Liver (tissue), 9 donors: ENCODE measurements around the gene ZC3H18. TPM values are rescaled to one million over a fixed set of nuclear protein-coding genes. Genes with fewer than 3 reads are reported as not detected.

Source experiments
- DNase-seq: peaks from one replicate; pipeline ENCODE4 v3.0.0-alpha.2; 2017; ENCODE audit warnings: low spot score
- H3K27ac ChIP-seq, 2 donors: one replicate each; pipeline ENCODE4 v1.7.0; 2013; ENCODE audit warnings: inconsistent platforms in 2 of 2, low read length in 2 of 2, control low read depth in 1 of 2, low read depth in 1 of 2, mild to moderate bottlenecking in 1 of 2
- H3K27me3 ChIP-seq, 4 donors: one replicate each; pipeline versions ENCODE4 v1.6.1 to v1.7.0; 2013; ENCODE audit warnings: low read length in 3 of 4, inconsistent platforms in 1 of 4, mild to moderate bottlenecking in 1 of 4, moderate library complexity in 1 of 4; ENCODE audit not compliant: control insufficient read depth in 4 of 4, insufficient read depth in 4 of 4
- H3K36me3 ChIP-seq, 4 donors: one replicate each; pipeline versions ENCODE4 v1.6.1 to v1.7.0; 2013; ENCODE audit warnings: low read length in 3 of 4, mild to moderate bottlenecking in 3 of 4, low read depth in 1 of 4, moderate library complexity in 1 of 4; ENCODE audit not compliant: control insufficient read depth in 4 of 4, insufficient read depth in 3 of 4
- H3K4me1 ChIP-seq, 4 donors: one replicate each; pipeline versions ENCODE4 v1.6.1 to v1.7.0; 2013; ENCODE audit warnings: low read length in 3 of 4, mild to moderate bottlenecking in 3 of 4, moderate library complexity in 1 of 4; ENCODE audit not compliant: control insufficient read depth in 4 of 4, insufficient read depth in 4 of 4
- H3K4me3 ChIP-seq, 3 donors: one replicate each; pipeline versions ENCODE4 v1.6.1 to v1.7.0; 2013; ENCODE audit warnings: low read length in 3 of 3, control low read depth in 1 of 3, low read depth in 1 of 3, mild to moderate bottlenecking in 1 of 3
- H3K9ac ChIP-seq, 2 donors: one replicate each; pipeline ENCODE4 v1.7.0; 2013; ENCODE audit warnings: low read length in 2 of 2, mild to moderate bottlenecking in 2 of 2, moderate library complexity in 2 of 2, control low read depth in 1 of 2, low read depth in 1 of 2
- H3K9me3 ChIP-seq, 4 donors: one replicate each; pipeline versions ENCODE4 v1.6.1 to v1.7.0; 2013; ENCODE audit warnings: low read length in 3 of 4; ENCODE audit not compliant: control insufficient read depth in 4 of 4
- EGR1 ChIP-seq, 2 donors: IDR thresholded peaks; 2 replicates each; pipeline ENCODE4 v1.6.1; 2016 to 2018; ENCODE audit warnings: antibody characterized with exemption in 2 of 2, low read depth in 2 of 2
- FOXA1 ChIP-seq: IDR thresholded peaks from 2 replicates; pipeline ENCODE4 v1.6.1; 2016; ENCODE audit warnings: antibody characterized with exemption
- FOXA2 ChIP-seq: IDR thresholded peaks from 2 replicates; pipeline ENCODE4 v1.6.1; 2016; ENCODE audit warnings: antibody characterized with exemption
- GABPA ChIP-seq, 2 donors: IDR thresholded peaks in 1 of 2; conservative IDR thresholded peaks in 1 of 2; 2 replicates each; pipeline ENCODE4 v1.6.1; 2016; ENCODE audit warnings: antibody characterized with exemption in 2 of 2, mild to moderate bottlenecking in 1 of 2, moderate library complexity in 1 of 2
- HNF4A ChIP-seq, 2 donors: conservative IDR thresholded peaks; 2 replicates each; pipeline ENCODE4 v1.6.1; 2016; ENCODE audit warnings: antibody characterized with exemption in 2 of 2, mild to moderate bottlenecking in 2 of 2
- HNF4G ChIP-seq: IDR thresholded peaks from 2 replicates; pipeline ENCODE4 v1.6.1; 2016; ENCODE audit warnings: antibody characterized with exemption
- JUND ChIP-seq, 2 donors: IDR thresholded peaks; 2 replicates each; pipeline ENCODE4 v1.6.1; 2016; ENCODE audit warnings: antibody characterized with exemption in 2 of 2
- MAX ChIP-seq: IDR thresholded peaks from 2 replicates; pipeline ENCODE4 v1.6.1; 2016; ENCODE audit warnings: antibody characterized with exemption
- NR2F2 ChIP-seq: IDR thresholded peaks from 2 replicates; pipeline ENCODE4 v1.6.1; 2016; ENCODE audit warnings: antibody characterized with exemption
- RAD21 ChIP-seq, 2 donors: IDR thresholded peaks; 2 replicates each; pipeline ENCODE4 v1.6.1; 2016; ENCODE audit warnings: antibody characterized with exemption in 2 of 2, mild to moderate bottlenecking in 2 of 2
- RXRA ChIP-seq, 2 donors: IDR thresholded peaks; 2 replicates each; pipeline ENCODE4 v1.6.1; 2017 to 2018; ENCODE audit warnings: antibody characterized with exemption in 2 of 2, mild to moderate bottlenecking in 1 of 2
- SP1 ChIP-seq: IDR thresholded peaks from 2 replicates; pipeline ENCODE4 v1.6.1; 2018; ENCODE audit warnings: antibody characterized with exemption, mild to moderate bottlenecking
- TAF1 ChIP-seq: conservative IDR thresholded peaks from 2 replicates; pipeline ENCODE4 v1.6.1; 2016; ENCODE audit warnings: antibody characterized with exemption, mild to moderate bottlenecking
- YY1 ChIP-seq: IDR thresholded peaks from 2 replicates; pipeline ENCODE4 v1.6.1; 2016; ENCODE audit warnings: antibody characterized with exemption, mild to moderate bottlenecking
- WGBS: extraction: QIAGEN DNeasy Blood & Tissue Kit; methylation state at CpG from one replicate; pipeline ENCODE4 v1.1.7; 2013; 5-methylcytosine and 5-hydroxymethylcytosine counted together
- polyA plus RNA-seq, 2 donors: library from polyadenylated mRNA; stranded (reverse) in 1 of 2; unstranded in 1 of 2; fragments of 200-250 nt in 1 of 2; fragments of >200 nt in 1 of 2; fragmentation: Nextera tagmentation in 1 of 2; extraction: Ambion mirVana in 1 of 2; gene quantifications; one replicate each; pipeline versions ENCODE4 v1.2.1 to v1.2.3, GENCODE V29; 2013 to 2015
- total RNA-seq, 2 donors: library from RNA; depleted of rRNA; stranded (reverse); fragments of >200 nt; gene quantifications; one replicate each; pipeline ENCODE4 v1.2.3, GENCODE V29; 2014
- TF ChIP-seq, protein P1 (sequence below): IDR thresholded peaks from 2 replicates; pipeline ENCODE4 v1.6.1; 2016; ENCODE audit warnings: antibody characterized with exemption, mild to moderate bottlenecking
- TF ChIP-seq, protein P2 (sequence below): IDR thresholded peaks from 2 replicates; pipeline ENCODE4 v1.6.1; 2016; ENCODE audit warnings: antibody characterized with exemption
- TF ChIP-seq, protein P3 (sequence below): IDR thresholded peaks from 2 replicates; pipeline ENCODE4 v1.6.1; 2016; ENCODE audit warnings: antibody characterized with exemption
- TF ChIP-seq, protein P4 (sequence below): fragments of 150-350 bp; IDR thresholded peaks from 2 replicates; pipeline ENCODE4 v1.5.1; 2017; ENCODE audit warnings: improper control_type of control experiment, low read depth, low read length; ENCODE audit not compliant: missing input control
- donor health status: healthy.
- donor health status: healthy.
- donor health status: healthy.
- donor health status: healthy.
- donor health status: healthy.

The ZC3H18 gene
- total and polyA plus RNA-seq, 4 donors, result 10.2 to 10.9 (median 10.5) TPM

- H3K9ac ChIP-seq, result no peak overlapping the region
- H3K36me3 ChIP-seq, result peaks cover 9 to 35% (median 19%) of the 10 kb centered on the region in 4 donors
- H3K9me3 ChIP-seq, result no peaks in the 10 kb centered on the region
- H3K27me3 ChIP-seq, result no peaks in the 10 kb centered on the region
- H3K4me3 ChIP-seq, result no peak overlapping the region
- TF ChIP-seq, protein P1, sequence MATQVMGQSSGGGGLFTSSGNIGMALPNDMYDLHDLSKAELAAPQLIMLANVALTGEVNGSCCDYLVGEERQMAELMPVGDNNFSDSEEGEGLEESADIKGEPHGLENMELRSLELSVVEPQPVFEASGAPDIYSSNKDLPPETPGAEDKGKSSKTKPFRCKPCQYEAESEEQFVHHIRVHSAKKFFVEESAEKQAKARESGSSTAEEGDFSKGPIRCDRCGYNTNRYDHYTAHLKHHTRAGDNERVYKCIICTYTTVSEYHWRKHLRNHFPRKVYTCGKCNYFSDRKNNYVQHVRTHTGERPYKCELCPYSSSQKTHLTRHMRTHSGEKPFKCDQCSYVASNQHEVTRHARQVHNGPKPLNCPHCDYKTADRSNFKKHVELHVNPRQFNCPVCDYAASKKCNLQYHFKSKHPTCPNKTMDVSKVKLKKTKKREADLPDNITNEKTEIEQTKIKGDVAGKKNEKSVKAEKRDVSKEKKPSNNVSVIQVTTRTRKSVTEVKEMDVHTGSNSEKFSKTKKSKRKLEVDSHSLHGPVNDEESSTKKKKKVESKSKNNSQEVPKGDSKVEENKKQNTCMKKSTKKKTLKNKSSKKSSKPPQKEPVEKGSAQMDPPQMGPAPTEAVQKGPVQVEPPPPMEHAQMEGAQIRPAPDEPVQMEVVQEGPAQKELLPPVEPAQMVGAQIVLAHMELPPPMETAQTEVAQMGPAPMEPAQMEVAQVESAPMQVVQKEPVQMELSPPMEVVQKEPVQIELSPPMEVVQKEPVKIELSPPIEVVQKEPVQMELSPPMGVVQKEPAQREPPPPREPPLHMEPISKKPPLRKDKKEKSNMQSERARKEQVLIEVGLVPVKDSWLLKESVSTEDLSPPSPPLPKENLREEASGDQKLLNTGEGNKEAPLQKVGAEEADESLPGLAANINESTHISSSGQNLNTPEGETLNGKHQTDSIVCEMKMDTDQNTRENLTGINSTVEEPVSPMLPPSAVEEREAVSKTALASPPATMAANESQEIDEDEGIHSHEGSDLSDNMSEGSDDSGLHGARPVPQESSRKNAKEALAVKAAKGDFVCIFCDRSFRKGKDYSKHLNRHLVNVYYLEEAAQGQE, result no peak
- no peak for TF ChIP-seq MAX
- TF ChIP-seq HNF4G, result no peak
- TF ChIP-seq, protein P2, sequence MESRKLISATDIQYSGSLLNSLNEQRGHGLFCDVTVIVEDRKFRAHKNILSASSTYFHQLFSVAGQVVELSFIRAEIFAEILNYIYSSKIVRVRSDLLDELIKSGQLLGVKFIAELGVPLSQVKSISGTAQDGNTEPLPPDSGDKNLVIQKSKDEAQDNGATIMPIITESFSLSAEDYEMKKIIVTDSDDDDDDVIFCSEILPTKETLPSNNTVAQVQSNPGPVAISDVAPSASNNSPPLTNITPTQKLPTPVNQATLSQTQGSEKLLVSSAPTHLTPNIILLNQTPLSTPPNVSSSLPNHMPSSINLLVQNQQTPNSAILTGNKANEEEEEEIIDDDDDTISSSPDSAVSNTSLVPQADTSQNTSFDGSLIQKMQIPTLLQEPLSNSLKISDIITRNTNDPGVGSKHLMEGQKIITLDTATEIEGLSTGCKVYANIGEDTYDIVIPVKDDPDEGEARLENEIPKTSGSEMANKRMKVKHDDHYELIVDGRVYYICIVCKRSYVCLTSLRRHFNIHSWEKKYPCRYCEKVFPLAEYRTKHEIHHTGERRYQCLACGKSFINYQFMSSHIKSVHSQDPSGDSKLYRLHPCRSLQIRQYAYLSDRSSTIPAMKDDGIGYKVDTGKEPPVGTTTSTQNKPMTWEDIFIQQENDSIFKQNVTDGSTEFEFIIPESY, result no peak
- no peak for TF ChIP-seq RAD21 (IDR thresholded peaks at IDR 0.05)
- TF ChIP-seq TAF1, result no peak
- TF ChIP-seq, protein P3, sequence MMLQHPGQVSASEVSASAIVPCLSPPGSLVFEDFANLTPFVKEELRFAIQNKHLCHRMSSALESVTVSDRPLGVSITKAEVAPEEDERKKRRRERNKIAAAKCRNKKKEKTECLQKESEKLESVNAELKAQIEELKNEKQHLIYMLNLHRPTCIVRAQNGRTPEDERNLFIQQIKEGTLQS, result no peak
- no peak for TF ChIP-seq FOXA1
- no peak for TF ChIP-seq JUND (IDR thresholded peaks at IDR 0.05)
- TF ChIP-seq, protein P4, sequence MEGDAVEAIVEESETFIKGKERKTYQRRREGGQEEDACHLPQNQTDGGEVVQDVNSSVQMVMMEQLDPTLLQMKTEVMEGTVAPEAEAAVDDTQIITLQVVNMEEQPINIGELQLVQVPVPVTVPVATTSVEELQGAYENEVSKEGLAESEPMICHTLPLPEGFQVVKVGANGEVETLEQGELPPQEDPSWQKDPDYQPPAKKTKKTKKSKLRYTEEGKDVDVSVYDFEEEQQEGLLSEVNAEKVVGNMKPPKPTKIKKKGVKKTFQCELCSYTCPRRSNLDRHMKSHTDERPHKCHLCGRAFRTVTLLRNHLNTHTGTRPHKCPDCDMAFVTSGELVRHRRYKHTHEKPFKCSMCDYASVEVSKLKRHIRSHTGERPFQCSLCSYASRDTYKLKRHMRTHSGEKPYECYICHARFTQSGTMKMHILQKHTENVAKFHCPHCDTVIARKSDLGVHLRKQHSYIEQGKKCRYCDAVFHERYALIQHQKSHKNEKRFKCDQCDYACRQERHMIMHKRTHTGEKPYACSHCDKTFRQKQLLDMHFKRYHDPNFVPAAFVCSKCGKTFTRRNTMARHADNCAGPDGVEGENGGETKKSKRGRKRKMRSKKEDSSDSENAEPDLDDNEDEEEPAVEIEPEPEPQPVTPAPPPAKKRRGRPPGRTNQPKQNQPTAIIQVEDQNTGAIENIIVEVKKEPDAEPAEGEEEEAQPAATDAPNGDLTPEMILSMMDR, result no peak
- TF ChIP-seq SP1, result no peak
- no peak for TF ChIP-seq FOXA2
- no peak for TF ChIP-seq HNF4A (conservative IDR thresholded peaks at IDR 0.05)
- no peak for TF ChIP-seq RXRA (IDR thresholded peaks at IDR 0.05)
- TF ChIP-seq EGR1 (IDR thresholded peaks at IDR 0.05; ENCODE audit: low read depth in 2 of 2), result no peak
- no peak for TF ChIP-seq YY1
- no peak for TF ChIP-seq NR2F2
- no peak for TF ChIP-seq GABPA (IDR thresholded peaks at IDR 0.05 in 1 of 2, conservative IDR thresholded peaks at IDR 0.05 in 1 of 2)
- no peak for DNase-seq
- H3K4me1 ChIP-seq, result peaks cover 0 to 11% (median 3%) of the 10 kb centered on the region in 4 donors
- peak overlapping the region; percentile 53 to 82 for H3K27ac ChIP-seq
- 89% methylated on average over 29 of the region's 29 CpGs for WGBS
Observed at GRCh38 chr16:88651989-88652761, 82.0 kb downstream of the ZC3H18 start.
